Measurements from ENCODE around the gene GRAMD4.

GRAMD4 gene

GRCh38 chr22:46579751-46580449 lies 40.3 kb upstream of the GRAMD4 start:
- Mint-ChIP-seq H3K9me3 (no peaks in the 10 kb centered on the region), H3K27ac (peak overlapping the region; percentile 12), H3K27me3 (no peaks in the 10 kb centered on the region), H3K4me1 (peaks cover 37% of the 10 kb centered on the region), H3K36me3 (no peaks in the 10 kb centered on the region), H3K4me3 (peak overlapping the region; percentile 91)

- Mint-ChIP-seq H3K27ac (no peak overlapping the region), H3K9me3 (no peaks in the 10 kb centered on the region), H3K4me1 (peaks cover 27% of the 10 kb centered on the region), H3K27me3 (no peaks in the 10 kb centered on the region), H3K4me3 (no peak overlapping the region), H3K36me3 (no peaks in the 10 kb centered on the region)
These were observed 39.1 kb upstream of the GRAMD4 start for GRCh38 chr22:46580940-46581537.

- Mint-ChIP-seq H3K36me3 (no peaks in the 10 kb centered on the region), H3K4me3 (no peak overlapping the region), H3K9me3 (no peaks in the 10 kb centered on the region), H3K27me3 (no peaks in the 10 kb centered on the region), H3K27ac (no peak overlapping the region), H3K4me1 (peaks cover 25% of the 10 kb centered on the region)
These were observed 38.5 kb upstream of the GRAMD4 start for GRCh38 chr22:46581538-46582244.

- no peak overlapping the region for H3K4me3 Mint-ChIP-seq
- H3K9me3 Mint-ChIP-seq, result no peaks in the 10 kb centered on the region
- H3K27me3 Mint-ChIP-seq, result no peaks in the 10 kb centered on the region
- no peaks in the 10 kb centered on the region for H3K36me3 Mint-ChIP-seq
- peaks cover 31% of the 10 kb centered on the region for H3K4me1 Mint-ChIP-seq
- no peak overlapping the region for H3K27ac Mint-ChIP-seq
These were observed 37.8 kb upstream of the GRAMD4 start for GRCh38 chr22:46582281-46582933.

- H3K27ac Mint-ChIP-seq, result no peak overlapping the region
- no peaks in the 10 kb centered on the region for H3K27me3 Mint-ChIP-seq
- H3K4me3 Mint-ChIP-seq, result no peak overlapping the region
- H3K36me3 Mint-ChIP-seq, result no peaks in the 10 kb centered on the region
- H3K9me3 Mint-ChIP-seq, result no peaks in the 10 kb centered on the region
- peaks cover 30% of the 10 kb centered on the region for H3K4me1 Mint-ChIP-seq
These were observed 36.6 kb upstream of the GRAMD4 start for GRCh38 chr22:46583571-46583970.

- Mint-ChIP-seq H3K36me3 (no peaks in the 10 kb centered on the region), H3K4me3 (no peak overlapping the region), H3K27ac (no peak overlapping the region), H3K4me1 (peaks cover 23% of the 10 kb centered on the region), H3K27me3 (no peaks in the 10 kb centered on the region), H3K9me3 (no peaks in the 10 kb centered on the region)
These were observed 35.9 kb upstream of the GRAMD4 start for GRCh38 chr22:46584081-46584921.

GRCh38 chr22:46585340-46586122 lies 34.7 kb upstream of the GRAMD4 start:
- Mint-ChIP-seq H3K27me3 (no peaks in the 10 kb centered on the region), H3K27ac (no peak overlapping the region), H3K4me1 (peaks cover 16% of the 10 kb centered on the region), H3K9me3 (no peaks in the 10 kb centered on the region), H3K36me3 (no peaks in the 10 kb centered on the region), H3K4me3 (no peak overlapping the region)

GRCh38 chr22:46586123-46586519 lies 34.1 kb upstream of the GRAMD4 start:
- Mint-ChIP-seq H3K36me3 (no peaks in the 10 kb centered on the region), H3K4me1 (peaks cover 16% of the 10 kb centered on the region)

GRCh38 chr22:46586531-46587011 lies 33.6 kb upstream of the GRAMD4 start:
- Mint-ChIP-seq H3K4me3 (no peak overlapping the region), H3K4me1 (peaks cover 12% of the 10 kb centered on the region)

More at GRCh38 chr22:46586123-46586519, 34.1 kb upstream of the GRAMD4 start:
- Mint-ChIP-seq H3K4me3 (no peak overlapping the region), H3K27ac (no peak overlapping the region), H3K27me3 (no peaks in the 10 kb centered on the region), H3K9me3 (no peaks in the 10 kb centered on the region)

GRCh38 chr22:46587061-46587460 lies 33.1 kb upstream of the GRAMD4 start:
- H3K27me3 Mint-ChIP-seq, result no peaks in the 10 kb centered on the region
- no peaks in the 10 kb centered on the region for H3K36me3 Mint-ChIP-seq
- H3K4me1 Mint-ChIP-seq, result peaks cover 14% of the 10 kb centered on the region
- H3K4me3 Mint-ChIP-seq, result peak overlapping the region; percentile 51
- H3K27ac Mint-ChIP-seq, result peak overlapping the region; percentile 35
- H3K9me3 Mint-ChIP-seq, result no peaks in the 10 kb centered on the region

More at GRCh38 chr22:46586531-46587011, 33.6 kb upstream of the GRAMD4 start:
- H3K27me3 Mint-ChIP-seq, result no peaks in the 10 kb centered on the region
- H3K36me3 Mint-ChIP-seq, result no peaks in the 10 kb centered on the region
- H3K9me3 Mint-ChIP-seq, result no peaks in the 10 kb centered on the region
- H3K27ac Mint-ChIP-seq, result peak overlapping the region; percentile 35

- Mint-ChIP-seq H3K36me3 (no peaks in the 10 kb centered on the region), H3K27ac (no peak overlapping the region), H3K4me1 (peaks cover 20% of the 10 kb centered on the region), H3K27me3 (no peaks in the 10 kb centered on the region), H3K9me3 (no peaks in the 10 kb centered on the region), H3K4me3 (peak overlapping the region; percentile 55)
These were observed 32.5 kb upstream of the GRAMD4 start for GRCh38 chr22:46587492-46588278.

- no peak overlapping the region for H3K27ac Mint-ChIP-seq
These were observed 31.7 kb upstream of the GRAMD4 start for GRCh38 chr22:46588279-46589140.

GRCh38 chr22:46589141-46589748 lies 30.9 kb upstream of the GRAMD4 start:
- no peak overlapping the region for H3K4me3 Mint-ChIP-seq
- peaks cover 28% of the 10 kb centered on the region for H3K4me1 Mint-ChIP-seq
- H3K9me3 Mint-ChIP-seq, result no peaks in the 10 kb centered on the region
- H3K27me3 Mint-ChIP-seq, result no peaks in the 10 kb centered on the region
- H3K36me3 Mint-ChIP-seq, result no peaks in the 10 kb centered on the region
- no peak overlapping the region for H3K27ac Mint-ChIP-seq

More at GRCh38 chr22:46588279-46589140, 31.7 kb upstream of the GRAMD4 start:
- Mint-ChIP-seq H3K27me3 (no peaks in the 10 kb centered on the region), H3K36me3 (no peaks in the 10 kb centered on the region), H3K9me3 (no peaks in the 10 kb centered on the region), H3K4me1 (peaks cover 27% of the 10 kb centered on the region), H3K4me3 (no peak overlapping the region)

Data from activated naive CD4-positive, alpha-beta T cell treated with anti-CD3 and anti-CD28 coated beads, Interleukin-2, amount 50 U/mL, for 24 hours (primary cell).